C4-2B (cell line): ENCODE results near the gene RMI2.

ENCODE experiments used
- CTCF ChIP-seq: fragments of 450-650 bp; conservative IDR thresholded peaks from 2 replicates; pipeline ENCODE4 v1.5.1; 2017; ENCODE audit warnings: mild to moderate bottlenecking
- ZFX ChIP-seq: fragments of 450-650 bp; IDR thresholded peaks from 2 replicates; pipeline ENCODE4 v1.6.1; 2017

- TF ChIP-seq CTCF (no peak), ZFX (no peak)
These were observed 25.1 kb upstream of the RMI2 start for GRCh38 chr16:11320170-11320569.
